Left forelimb (tissue), 1 donor: ENCODE results near the gene SERPINB10.

Source experiments
- DNase-seq: peaks from one replicate; pipeline ENCODE4 v3.0.0-alpha.2; 2018; ENCODE audit warnings: low spot score

SERPINB10 gene

DNA sequence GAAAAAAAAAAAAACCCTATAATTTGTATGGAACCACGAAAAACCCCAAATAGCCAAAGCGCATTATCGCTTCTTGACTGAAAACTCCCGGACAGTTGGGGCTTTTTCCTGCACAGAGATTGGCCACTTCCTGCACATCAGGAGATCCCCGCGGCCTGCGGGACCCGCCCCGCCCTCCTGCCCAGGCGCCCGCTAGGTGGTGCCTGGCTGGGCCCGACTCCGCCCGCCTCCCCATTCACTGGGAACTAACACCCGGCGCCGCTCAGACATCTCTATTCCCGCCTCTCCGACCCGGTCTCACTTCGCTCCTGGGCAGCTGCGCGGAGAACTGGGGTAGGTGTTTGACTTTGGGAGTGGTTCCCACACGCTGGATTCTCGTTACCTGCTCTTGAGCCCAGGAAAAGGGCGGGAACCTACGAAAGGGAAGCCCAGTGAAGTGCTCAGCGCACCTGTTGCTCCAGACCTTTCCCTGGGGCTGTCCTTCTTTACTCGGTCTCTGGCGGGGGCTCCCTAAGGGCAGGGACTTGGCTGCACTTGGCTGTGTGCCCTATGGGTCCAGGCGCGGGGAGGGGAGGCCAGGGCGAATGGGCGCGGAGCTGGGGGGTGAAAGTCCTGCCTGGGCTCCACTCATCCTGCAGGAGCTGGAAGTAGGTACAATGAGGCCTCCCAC lies 41.4 kb downstream of the SERPINB10 start, which contains the start of gene HMSD:
TSS of gene HMSD (plus strand) at position 234 of the 670 bp plus-strand sequence. CDS start 4,155 bp downstream, outside the sequence.
- DNase-seq, result no peak

DNA sequence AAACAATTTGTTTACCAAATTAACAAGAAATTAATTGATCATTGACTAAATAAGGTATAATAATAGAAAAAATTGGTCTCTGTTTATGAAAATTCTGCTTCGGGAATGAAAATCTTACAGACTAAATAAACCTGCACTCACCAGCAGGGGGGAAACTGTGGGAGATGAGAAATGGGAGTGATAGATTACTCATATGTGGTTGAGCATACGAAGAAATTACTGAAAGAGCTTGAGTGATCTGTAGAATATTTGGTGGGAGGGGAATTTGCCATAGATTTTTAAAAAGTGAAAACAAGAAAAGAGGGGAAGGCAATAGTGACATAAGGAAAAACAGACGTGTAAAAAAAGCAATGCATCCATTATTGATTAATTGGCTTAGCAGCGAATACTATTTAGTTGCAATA lies 43.5 kb downstream of the SERPINB10 start:
- DNase-seq, result no peak

- DNase-seq, result no peak
Measured at GRCh38 chr18:63953811-63954210, 46.1 kb downstream of the SERPINB10 start.

- DNase-seq, result no peak
Measured at GRCh38 chr18:63956755-63957154, 49.0 kb downstream of the SERPINB10 start.

DNA sequence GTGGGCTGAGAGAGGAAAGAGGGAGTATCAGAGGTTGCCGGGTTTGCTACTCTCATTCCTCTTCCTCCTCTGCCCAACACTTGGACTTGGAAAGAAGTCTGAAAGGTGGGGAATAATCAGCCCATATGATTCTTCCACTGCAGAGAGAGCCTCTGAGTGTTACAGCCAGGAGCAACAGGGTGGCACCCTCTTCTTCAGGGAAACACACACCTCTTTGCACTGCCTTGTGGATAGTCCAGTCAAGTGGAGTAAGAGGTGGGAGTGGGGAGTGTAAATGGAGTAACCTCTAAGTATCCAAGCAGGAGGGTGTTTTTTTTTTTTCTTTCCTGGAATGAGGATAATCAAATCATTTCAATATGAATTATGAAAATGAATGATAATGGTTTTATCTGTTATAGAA lies 53.1 kb downstream of the SERPINB10 start:
- DNase-seq, result no peak

DNA sequence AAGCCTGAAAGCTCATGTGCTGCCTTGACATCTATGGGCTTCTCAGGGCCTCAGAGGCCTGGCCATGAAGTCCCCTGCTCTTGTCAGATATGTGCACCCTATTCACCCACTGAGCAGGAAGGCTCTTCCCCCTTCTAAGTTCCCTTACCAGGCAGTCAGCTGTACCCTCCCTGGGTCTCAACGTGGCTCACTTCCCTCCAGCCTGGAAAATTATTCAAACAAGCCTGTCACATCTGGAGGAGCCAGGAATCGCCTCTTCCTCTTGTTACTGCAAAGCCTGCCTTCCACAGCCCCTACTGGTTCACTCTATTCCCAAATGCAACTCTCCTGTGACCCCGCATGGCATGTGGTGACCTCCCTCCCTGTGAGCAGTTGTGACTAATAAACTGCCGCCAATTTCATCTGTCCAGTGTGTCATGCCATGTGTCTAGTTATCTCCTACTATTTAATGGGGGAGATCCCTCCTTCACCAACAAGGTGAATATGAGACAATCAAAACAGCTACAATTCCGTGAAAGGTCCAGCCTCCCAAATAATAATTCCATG lies 53.8 kb downstream of the SERPINB10 start:
- no peak for DNase-seq

- DNase-seq, result no peak
Measured at GRCh38 chr18:63962137-63962536, 54.4 kb downstream of the SERPINB10 start.

GRCh38 chr18:63963615-63964256 lies 56.0 kb downstream of the SERPINB10 start:
- no peak for DNase-seq

GRCh38 chr18:63964908-63965307 lies 57.1 kb downstream of the SERPINB10 start:
- DNase-seq, result no peak

DNA sequence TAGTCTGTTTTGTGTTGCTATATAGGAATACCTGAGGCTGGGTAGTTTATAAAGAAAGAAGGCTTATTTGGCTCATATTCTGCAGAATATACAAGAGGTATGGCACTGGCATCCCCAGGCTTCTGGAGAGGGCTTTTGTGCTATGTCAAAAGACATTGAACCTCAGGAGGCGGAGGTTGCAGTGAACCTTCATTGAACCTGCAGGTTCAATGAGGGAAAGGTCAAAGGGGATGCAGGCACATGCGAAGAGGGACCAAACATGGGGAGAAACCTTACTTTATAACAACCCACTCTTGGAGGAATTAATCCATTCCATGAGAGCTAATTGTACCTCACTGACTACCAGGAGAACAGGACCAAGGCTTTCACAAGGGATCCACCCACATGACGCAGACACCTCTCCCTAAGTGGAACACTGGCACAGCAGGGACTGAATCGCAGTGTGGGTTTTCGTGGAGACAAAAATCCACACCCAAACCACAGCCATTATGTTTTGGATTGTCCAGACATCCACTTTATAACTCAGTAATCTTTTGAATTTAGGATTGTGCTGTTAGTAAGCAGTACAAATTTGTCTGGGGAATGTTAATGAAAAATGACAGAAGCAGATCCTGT lies 58.1 kb downstream of the SERPINB10 start:
- DNase-seq, result no peak

- peak; percentile 94 for DNase-seq
Measured at GRCh38 chr18:63969942-63970808, 62.4 kb downstream of the SERPINB10 start, which contains the start of gene SERPINB8. Gene SERPINB8 (plus strand): TSS chr18:63970081. CDS start chr18:63978309, 8,228 bp downstream.

DNA sequence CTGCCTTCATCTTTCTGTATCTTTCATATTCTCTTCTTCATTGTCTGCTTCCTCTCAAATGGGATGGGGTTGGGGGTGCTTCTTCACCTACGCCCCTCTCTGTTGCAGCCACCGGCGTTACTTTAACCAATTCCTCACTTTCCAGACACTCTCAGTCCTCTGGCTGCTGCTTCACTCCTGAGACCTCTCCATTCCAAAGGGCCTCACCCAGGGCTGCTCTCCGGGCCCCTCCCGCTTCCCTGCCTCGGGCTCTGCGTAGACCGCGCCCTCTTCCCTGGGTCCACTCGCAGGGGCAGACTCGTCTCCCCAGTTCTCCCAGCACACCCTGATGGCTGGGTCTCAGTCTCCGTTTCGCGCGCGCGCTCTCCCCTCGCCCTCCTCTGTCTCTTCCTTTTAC lies 63.0 kb downstream of the SERPINB10 start:
- DNase-seq, result no peak

GRCh38 chr18:63971320-63972001 lies 63.7 kb downstream of the SERPINB10 start:
- no peak for DNase-seq

DNA sequence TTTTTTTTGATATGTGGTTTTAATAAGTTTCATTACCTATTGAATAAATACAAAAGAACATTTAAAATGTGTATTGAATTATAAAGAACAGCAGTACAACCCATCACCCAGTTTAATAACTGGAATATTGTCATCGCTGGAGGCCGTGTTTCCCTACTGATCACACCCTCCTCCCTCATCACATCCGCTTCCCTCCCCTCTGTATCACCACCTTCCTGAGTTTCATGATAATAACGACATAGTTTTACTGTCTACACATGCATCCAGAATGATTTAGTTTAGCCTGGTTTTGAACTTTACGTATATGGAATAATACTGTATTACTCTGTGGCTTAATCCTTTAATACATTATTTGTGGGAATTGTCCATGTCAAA lies 64.2 kb downstream of the SERPINB10 start:
- DNase-seq, result no peak

- DNase-seq, result no peak
Measured at GRCh38 chr18:63974991-63975390, 67.2 kb downstream of the SERPINB10 start.

DNA sequence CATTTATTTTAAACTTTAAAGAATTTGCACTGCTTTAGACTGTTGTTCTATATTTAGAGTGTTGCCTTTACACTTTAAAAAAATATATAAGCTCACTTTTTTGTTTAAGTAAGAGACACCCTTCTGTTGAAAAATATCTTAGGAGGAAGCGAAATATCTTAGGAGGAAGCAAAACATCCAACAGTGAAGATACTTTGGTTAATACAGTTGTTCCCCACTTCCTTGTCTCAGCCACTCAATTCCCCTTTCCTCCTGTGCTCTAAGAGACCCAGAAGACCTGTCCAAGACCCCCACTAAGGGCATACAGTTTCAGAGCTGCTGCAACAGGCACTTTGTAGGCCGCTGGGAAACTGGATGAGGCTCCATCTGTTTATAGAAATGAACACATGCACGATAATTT lies 67.9 kb downstream of the SERPINB10 start:
- no peak for DNase-seq

DNA sequence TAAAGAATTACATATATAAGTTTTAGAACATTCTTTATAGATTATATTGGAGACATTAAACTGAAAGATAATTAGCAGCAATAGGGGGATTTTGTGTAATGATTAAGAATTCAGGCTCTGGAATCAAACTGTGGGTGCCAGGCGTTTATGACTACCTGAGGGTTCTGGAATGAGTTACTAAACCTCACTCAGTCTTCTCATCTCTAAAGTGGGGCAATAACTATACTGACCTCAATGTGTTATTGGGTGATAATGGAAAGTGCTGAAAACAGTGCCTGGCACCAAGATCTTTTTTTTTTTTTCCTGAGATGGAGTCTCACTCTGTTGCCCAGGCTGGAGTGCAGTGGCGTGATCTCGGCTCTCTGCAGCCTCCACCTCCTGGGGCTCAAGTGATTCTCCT lies 69.3 kb downstream of the SERPINB10 start:
- no peak for DNase-seq

DNA sequence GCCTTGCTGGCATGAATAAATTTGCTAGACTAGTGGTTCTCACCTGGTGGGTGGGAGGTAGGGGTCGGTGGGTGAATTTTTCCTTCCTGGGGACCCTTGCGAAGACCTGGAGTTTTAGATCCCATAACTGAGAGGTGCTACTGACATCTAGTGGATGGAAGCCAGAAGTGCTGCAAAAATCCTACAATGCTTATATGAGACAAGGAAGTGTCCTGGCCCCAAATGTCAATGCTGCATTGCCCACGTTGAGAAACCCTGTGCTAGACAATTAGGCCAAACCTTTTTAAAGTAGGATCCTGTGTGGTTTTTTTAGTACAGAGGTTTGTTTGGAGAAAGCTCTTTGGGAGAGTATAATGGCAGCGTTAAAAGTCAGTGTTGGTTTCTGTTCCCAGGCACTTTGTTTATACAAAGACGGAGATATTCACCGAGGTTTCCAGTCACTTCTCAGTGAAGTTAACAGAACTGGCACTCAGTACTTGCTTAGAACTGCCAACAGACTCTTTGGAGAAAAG lies 71.7 kb downstream of the SERPINB10 start:
- DNase-seq, result no peak

GRCh38 chr18:63980027-63980426 lies 72.3 kb downstream of the SERPINB10 start:
- DNase-seq, result no peak

- DNase-seq, result no peak
Measured at GRCh38 chr18:63980896-63981460, 73.2 kb downstream of the SERPINB10 start.

DNA sequence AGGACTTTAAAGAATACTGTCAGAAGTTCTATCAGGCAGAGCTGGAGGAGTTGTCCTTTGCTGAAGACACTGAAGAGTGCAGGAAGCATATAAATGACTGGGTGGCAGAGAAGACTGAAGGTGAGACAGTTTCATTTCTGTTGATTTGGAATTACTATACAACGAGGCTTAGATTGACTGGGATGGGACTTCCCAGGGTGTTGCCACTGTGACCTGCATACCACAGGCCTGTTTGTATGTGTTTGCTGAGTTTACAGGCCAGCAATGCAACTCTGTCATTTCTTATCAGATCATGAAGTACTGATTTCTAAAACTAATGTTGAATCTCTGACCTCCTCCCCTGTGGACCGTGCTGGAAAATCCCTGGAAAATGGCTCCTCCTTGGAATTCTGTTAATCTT lies 74.0 kb downstream of the SERPINB10 start:
- DNase-seq, result no peak
